Testis (tissue), 2 donors: ENCODE data around the gene SLC12A9.

ENCODE experiments used
- POLR2A ChIP-seq: fragments of 450-650 bp; IDR thresholded peaks from one replicate; pipeline ENCODE4 v1.6.1; 2017; ENCODE audit warnings: antibody characterized with exemption, mild to moderate bottlenecking, moderate library complexity
- TF ChIP-seq, protein P1 (sequence below), 3 experiments: fragments of 450-650 bp in 2 of 3; fragments of 200-600 bp in 1 of 3; sonication (generic) in 1 of 3; IDR thresholded peaks; one replicate each; pipeline ENCODE4 v1.5.1; 2016 to 2019; ENCODE audit warnings: antibody characterized with exemption in 3 of 3, mild to moderate bottlenecking in 2 of 3, moderate library complexity in 1 of 3

- TF ChIP-seq, protein P1, sequence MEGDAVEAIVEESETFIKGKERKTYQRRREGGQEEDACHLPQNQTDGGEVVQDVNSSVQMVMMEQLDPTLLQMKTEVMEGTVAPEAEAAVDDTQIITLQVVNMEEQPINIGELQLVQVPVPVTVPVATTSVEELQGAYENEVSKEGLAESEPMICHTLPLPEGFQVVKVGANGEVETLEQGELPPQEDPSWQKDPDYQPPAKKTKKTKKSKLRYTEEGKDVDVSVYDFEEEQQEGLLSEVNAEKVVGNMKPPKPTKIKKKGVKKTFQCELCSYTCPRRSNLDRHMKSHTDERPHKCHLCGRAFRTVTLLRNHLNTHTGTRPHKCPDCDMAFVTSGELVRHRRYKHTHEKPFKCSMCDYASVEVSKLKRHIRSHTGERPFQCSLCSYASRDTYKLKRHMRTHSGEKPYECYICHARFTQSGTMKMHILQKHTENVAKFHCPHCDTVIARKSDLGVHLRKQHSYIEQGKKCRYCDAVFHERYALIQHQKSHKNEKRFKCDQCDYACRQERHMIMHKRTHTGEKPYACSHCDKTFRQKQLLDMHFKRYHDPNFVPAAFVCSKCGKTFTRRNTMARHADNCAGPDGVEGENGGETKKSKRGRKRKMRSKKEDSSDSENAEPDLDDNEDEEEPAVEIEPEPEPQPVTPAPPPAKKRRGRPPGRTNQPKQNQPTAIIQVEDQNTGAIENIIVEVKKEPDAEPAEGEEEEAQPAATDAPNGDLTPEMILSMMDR (IDR thresholded peaks at IDR 0.05), result no peak
- TF ChIP-seq POLR2A, result no peak
Observed at GRCh38 chr7:100802951-100803350, 49.6 kb upstream of the SLC12A9 start.
